Heart right ventricle (tissue), 16 donors: ENCODE data around the gene IL1RL2. TPM values are rescaled to one million over a fixed set of nuclear protein-coding genes. Genes with fewer than 3 reads are reported as not detected.

ENCODE experiments used
- ATAC-seq, 8 donors: fragments of 200-7000 bp; cut with Tn5 transposase; one replicate each; pipeline ENCODE4 v1.9.1; 2020; ENCODE audit warnings: mild to moderate bottlenecking in 8 of 8, moderate library complexity in 8 of 8, moderate number of reproducible peaks in 1 of 8
- DNase-seq, 2 donors: peaks; one replicate each; pipeline ENCODE4 v3.0.0-alpha.2; 2020
- H3K27ac ChIP-seq, 10 donors: fragments of 200-600 bp; sonication (generic) in 2 of 10; one replicate each; pipeline versions ENCODE4 v1.5.0 to v1.8.0; 2020 to 2022; ENCODE audit warnings: mild to moderate bottlenecking in 3 of 10
- H3K27me3 ChIP-seq, 7 donors: fragments of 200-600 bp; one replicate each; pipeline ENCODE4 v1.8.0; 2021 to 2022; ENCODE audit warnings: mild to moderate bottlenecking in 2 of 7
- H3K36me3 ChIP-seq, 9 donors: fragments of 200-600 bp; sonication (generic) in 1 of 9; one replicate each; pipeline versions ENCODE4 v1.5.0 to v1.8.0; 2020 to 2022; ENCODE audit warnings: mild to moderate bottlenecking in 2 of 9
- H3K4me1 ChIP-seq, 9 donors: fragments of 200-600 bp; sonication (generic) in 1 of 9; one replicate each; pipeline versions ENCODE4 v1.5.0 to v1.8.0; 2020 to 2022; ENCODE audit warnings: mild to moderate bottlenecking in 4 of 9
- H3K4me3 ChIP-seq, 10 donors: fragments of 200-600 bp; sonication (generic) in 2 of 10; one replicate each; pipeline versions ENCODE4 v1.5.0 to v1.8.0; 2020 to 2022; ENCODE audit warnings: mild to moderate bottlenecking in 7 of 10, moderate library complexity in 2 of 10
- H3K9me3 ChIP-seq, 11 donors: fragments of 200-600 bp in 10 of 11; sonication (generic) in 2 of 11; one replicate each; pipeline versions ENCODE4 v1.5.0 to v1.8.0; 2013 to 2022; ENCODE audit warnings: mild to moderate bottlenecking in 2 of 11, control low read depth in 1 of 11, moderate library complexity in 1 of 11
- CTCF ChIP-seq, 9 donors: fragments of 200-600 bp; sonication (generic) in 2 of 9; IDR thresholded peaks; one replicate each; pipeline versions ENCODE4 v1.5.0 to v1.8.0; 2021 to 2022; ENCODE audit warnings: antibody characterized with exemption in 9 of 9, mild to moderate bottlenecking in 5 of 9, moderate library complexity in 1 of 9
- WGBS, 2 donors: extraction: QIAGEN DNeasy Blood & Tissue Kit; methylation state at CpG; one replicate each; pipeline ENCODE4 v1.1.7; 2013; ENCODE audit warnings: inconsistent platforms in 1 of 2; 5-methylcytosine and 5-hydroxymethylcytosine counted together
- intact Hi-C, 10 donors: fragments of 100-400 bp; cut with DNase I; formaldehyde crosslinking; loops; one replicate each; pipeline versions ENCODE4 v1.11.1 to v1.14.2; 2022
- polyA plus RNA-seq, 2 donors: library from polyadenylated mRNA; stranded (reverse); fragments of 200-250 nt; gene quantifications; one replicate each; pipeline ENCODE4 v1.2.3, GENCODE V29; 2013
- total RNA-seq, 10 donors: library from RNA; stranded (reverse); fragmentation: NEBNext Ultra II Directional in 3 of 10; extraction: Animal tissue kit (Norgen Biotek cat#: 25700) in 3 of 10; gene quantifications; one replicate each; pipeline versions ENCODE4 v1.2.1 to v1.2.4, GENCODE V29; 2021 to 2023
- donor health status: Arrhythmogenic right ventricular cardiomyopathy.
- donor health status: ischemic (EF 13 %, LVEDD 7.1; RV severe dilation, severe dysfunction).
- donor health status: healthy with polysubstance abuse.
- donor health status: DM: no; HTN: yes; CAD: no.
- donor health status: DM: no; HTN: no; CAD: no.
- donor health status: ischemic (EF 25% LVEDD 6.9; RV normal size, moderate dysfunction).
- donor health status: ischemic (EF 25% LVEDD 5.7; RV mildly dilated, moderate dysfunction).
- donor health status: healthy.
- donor health status: DM: yes; HTN: yes; CAD: no.
- donor health status: Ischemic cardiomyopathy.
- donor health status: ischemic (EF 35%, LVEDD 5.7; RV mildly dilated, moderate dysfunction).
- donor health status: nonischemic (EF 11% LVEDD 7.7; RV severe dilation, severe dysfunction).
- donor health status: DM: yes; HTN: yes; CAD: no.
- donor health status: PGD.
- donor health status: ischemic (EF 29% LVEDD 5.4; RV normal size, mild dysfunction).
- donor health status: nonischemic (EF 23%, LVEDD 6.1; RV moderate dilation, normal function).

IL1RL2 gene
- total and polyA plus RNA-seq, 12 donors = 0.11 to 0.92 (median 0.29) TPM; not detected in 5

DNA sequence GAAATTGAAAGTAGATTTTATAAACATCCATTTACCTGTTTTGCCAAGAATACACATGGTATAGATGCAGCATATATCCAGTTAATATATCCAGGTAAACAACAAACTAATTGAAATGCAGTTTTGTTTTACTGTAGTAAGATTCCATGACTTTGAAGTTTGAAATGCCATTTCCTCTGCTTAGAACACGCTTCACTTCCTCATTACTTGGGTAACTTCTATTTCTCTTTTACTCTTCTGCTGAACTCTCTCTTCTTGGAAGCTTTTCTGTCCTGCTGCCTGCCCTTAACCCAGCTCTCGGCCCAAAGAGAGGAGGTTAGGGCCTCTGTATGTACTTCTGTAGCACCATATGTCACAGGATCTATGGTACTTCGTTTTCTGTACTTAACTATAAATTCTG lies 14.1 kb upstream of the IL1RL2 start:
- Histone ChIP-seq H3K4me3 (no peak overlapping the region), H3K36me3 (peaks cover 0 to 100% (median 32%) of the 10 kb centered on the region in 9 donors), H3K27me3 (no peaks in the 10 kb centered on the region), H3K4me1 (peaks cover 0 to 7% (median 0%) of the 10 kb centered on the region in 9 donors), H3K9me3 (no peaks in the 10 kb centered on the region), H3K27ac (peak overlapping the region in 1 of 10 donors; percentile 36)
- ATAC-seq = no peak
- no peak for DNase-seq
- WGBS, 2 donors = 86 to 92% methylated on average over 3 of the region's 3 CpGs
- TF ChIP-seq CTCF (IDR thresholded peaks at IDR 0.05) = no peak
- intact Hi-C loops = loop anchor here in 1 of 10 donors (10.0 kb wide), 1 partner anchor 62 kb away; no protein-coding TSS in a partner anchor

GRCh38 chr2:102176172-102176571 lies 10.7 kb upstream of the IL1RL2 start:
- Histone ChIP-seq H3K36me3 (peaks cover 0 to 89% (median 23%) of the 10 kb centered on the region in 9 donors), H3K4me3 (no peak overlapping the region), H3K27ac (no peak overlapping the region), H3K9me3 (no peaks in the 10 kb centered on the region), H3K4me1 (peaks cover 0 to 19% (median 0%) of the 10 kb centered on the region in 9 donors), H3K27me3 (peaks cover 0 to 7% (median 0%) of the 10 kb centered on the region in 7 donors)
- intact Hi-C loops = loop anchor here in 1 of 10 donors (10.0 kb wide), 1 partner anchor 59 kb away; no protein-coding TSS in a partner anchor
- DNase-seq (no peak), ATAC-seq (no peak)
- whole genome bisulfite sequencing, 2 donors = 85 to 91% methylated on average over 3 of the region's 3 CpGs
- no peak for TF ChIP-seq CTCF (IDR thresholded peaks at IDR 0.05)

DNA sequence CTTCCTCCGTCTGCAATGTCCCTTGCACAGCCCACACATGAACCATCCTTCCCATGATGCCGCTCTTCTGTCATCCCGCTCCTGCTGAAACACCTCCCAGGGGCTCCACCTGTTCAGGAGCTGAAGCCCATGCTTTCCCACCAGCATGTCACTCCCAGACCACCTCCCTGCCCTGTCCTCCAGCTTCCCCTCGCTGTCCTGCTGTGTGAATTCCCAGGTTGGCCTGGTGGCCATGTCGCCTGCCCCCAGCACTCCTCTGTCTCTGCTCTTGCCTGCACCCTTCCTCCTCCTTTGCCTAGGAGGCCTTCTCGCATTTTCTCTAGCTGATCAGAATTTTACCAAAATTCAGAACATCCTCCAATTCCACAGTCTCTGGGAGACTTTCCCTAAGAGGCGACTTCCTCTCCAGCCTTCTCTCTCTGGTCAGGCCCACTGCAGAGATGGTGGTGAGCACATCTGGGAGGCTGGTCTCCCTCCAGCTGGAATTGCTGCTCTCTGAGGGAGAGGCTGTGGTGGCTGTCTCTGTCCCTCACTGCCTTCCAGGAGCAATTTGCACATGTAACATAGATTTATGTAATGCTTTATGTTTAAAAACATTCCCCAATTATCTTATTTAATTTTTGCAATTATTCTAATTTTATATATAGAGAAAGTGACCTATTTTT lies 8.9 kb upstream of the IL1RL2 start:
- peaks cover 0 to 71% (median 14%) of the 10 kb centered on the region in 9 donors for H3K36me3 ChIP-seq
- WGBS, 2 donors = 79 to 92% methylated on average over 7 of the region's 7 CpGs
- no peak overlapping the region for H3K4me3 ChIP-seq
- TF ChIP-seq CTCF (IDR thresholded peaks at IDR 0.05) = no peak
- peak overlapping the region in 1 of 10 donors; percentile 15 for H3K27ac ChIP-seq
- H3K4me1 ChIP-seq = peaks cover 0 to 19% (median 0%) of the 10 kb centered on the region in 9 donors
- intact Hi-C loops = loop anchor here in 1 of 10 donors (10.0 kb wide), 1 partner anchor 57 kb away; no protein-coding TSS in a partner anchor
- peak in 3 of 8 donors; percentile 24 to 47 (median 37) for ATAC-seq
- H3K27me3 ChIP-seq = peaks cover 0 to 9% (median 0%) of the 10 kb centered on the region in 7 donors
- no peaks in the 10 kb centered on the region for H3K9me3 ChIP-seq
- DNase-seq = no peak

GRCh38 chr2:102179061-102179460 lies 7.8 kb upstream of the IL1RL2 start:
- intact Hi-C loops = loop anchor here in 1 of 10 donors (10.0 kb wide), 1 partner anchor 56 kb away; no protein-coding TSS in a partner anchor
- DNase-seq (no peak), ATAC-seq (no peak)
- WGBS, 2 donors = 55 to 58% methylated on average over 3 of the region's 3 CpGs
- peaks cover 0 to 19% (median 0%) of the 10 kb centered on the region in 9 donors for H3K4me1 ChIP-seq
- H3K4me3 ChIP-seq = no peak overlapping the region
- peaks cover 0 to 10% (median 0%) of the 10 kb centered on the region in 7 donors for H3K27me3 ChIP-seq
- no peaks in the 10 kb centered on the region for H3K9me3 ChIP-seq
- H3K27ac ChIP-seq = peak overlapping the region in 1 of 10 donors; percentile 5
- H3K36me3 ChIP-seq = peaks cover 0 to 60% (median 10%) of the 10 kb centered on the region in 9 donors
- TF ChIP-seq CTCF (IDR thresholded peaks at IDR 0.05) = no peak
